Effector memory CD4-positive, alpha-beta T cell (primary cell): ENCODE measurements around the gene MBD4.
A peak's percentile ranks its signal among the peaks of the same experiment; 100 is the strongest.

Experiments
- DNase-seq, 3 donors: peaks; one replicate each; pipeline ENCODE4 v3.0.0-alpha.2; 2020
- H3K27ac ChIP-seq: 2 replicates; pipeline ENCODE4 v1.7.0; 2013; ENCODE audit warnings: mild to moderate bottlenecking, low read length, moderate library complexity; ENCODE audit not compliant: insufficient read depth, poor library complexity, severe bottlenecking
- H3K27me3 ChIP-seq: replicated peaks from 2 replicates; pipeline ENCODE4 v1.7.0; 2013; ENCODE audit warnings: mild to moderate bottlenecking, low read length; ENCODE audit not compliant: insufficient read depth, control insufficient read depth, poor library complexity, severe bottlenecking
- H3K36me3 ChIP-seq: 2 replicates; pipeline ENCODE4 v1.7.0; 2013; ENCODE audit warnings: mild to moderate bottlenecking, low read length, moderate library complexity; ENCODE audit not compliant: control insufficient read depth, insufficient read depth
- H3K4me1 ChIP-seq: 2 replicates; pipeline ENCODE4 v1.7.0; 2013; ENCODE audit warnings: low read length, mild to moderate bottlenecking; ENCODE audit not compliant: control insufficient read depth, insufficient read depth, poor library complexity, severe bottlenecking
- H3K4me3 ChIP-seq: 2 replicates; pipeline ENCODE4 v1.7.0; 2013; ENCODE audit warnings: low read length, low read depth, mild to moderate bottlenecking; ENCODE audit not compliant: insufficient read depth, poor library complexity, severe bottlenecking
- H3K9me3 ChIP-seq: 2 replicates; pipeline ENCODE4 v1.7.0; 2013; ENCODE audit warnings: mild to moderate bottlenecking, low read length, moderate library complexity; ENCODE audit not compliant: control insufficient read depth

The MBD4 gene

GRCh38 chr3:129434140-129434539 is 5.6 kb downstream of the MBD4 start:
- peaks cover 53% of the 10 kb centered on the region for H3K36me3 ChIP-seq
- no peak overlapping the region for H3K4me3 ChIP-seq
- H3K27me3 ChIP-seq, result no peaks in the 10 kb centered on the region
- no peak for DNase-seq
- no peak overlapping the region for H3K27ac ChIP-seq
- H3K4me1 ChIP-seq, result no peaks in the 10 kb centered on the region
- H3K9me3 ChIP-seq, result no peaks in the 10 kb centered on the region

- Histone ChIP-seq H3K27ac (no peak overlapping the region), H3K9me3 (no peaks in the 10 kb centered on the region), H3K36me3 (peaks cover 53% of the 10 kb centered on the region), H3K4me1 (no peaks in the 10 kb centered on the region), H3K4me3 (no peak overlapping the region), H3K27me3 (no peaks in the 10 kb centered on the region)
- DNase-seq, result no peak
Measured at GRCh38 chr3:129433565-129433964, 6.2 kb downstream of the MBD4 start.

GRCh38 chr3:129432671-129433070 is 7.1 kb downstream of the MBD4 start:
- DNase-seq, result no peak
- no peak overlapping the region for H3K4me3 ChIP-seq
- H3K27ac ChIP-seq, result no peak overlapping the region
- H3K27me3 ChIP-seq, result no peaks in the 10 kb centered on the region
- H3K36me3 ChIP-seq, result peaks cover 48% of the 10 kb centered on the region
- H3K4me1 ChIP-seq, result peaks cover 7% of the 10 kb centered on the region
- H3K9me3 ChIP-seq, result no peaks in the 10 kb centered on the region

GRCh38 chr3:129432036-129432435 is 7.7 kb downstream of the MBD4 start:
- no peak overlapping the region for H3K27ac ChIP-seq
- no peak for DNase-seq
- peaks cover 7% of the 10 kb centered on the region for H3K4me1 ChIP-seq
- H3K27me3 ChIP-seq, result no peaks in the 10 kb centered on the region
- no peaks in the 10 kb centered on the region for H3K9me3 ChIP-seq
- H3K4me3 ChIP-seq, result no peak overlapping the region
- peaks cover 44% of the 10 kb centered on the region for H3K36me3 ChIP-seq

- DNase-seq, result no peak
- H3K36me3 ChIP-seq, result peaks cover 34% of the 10 kb centered on the region
- H3K9me3 ChIP-seq, result no peaks in the 10 kb centered on the region
- H3K27me3 ChIP-seq, result no peaks in the 10 kb centered on the region
- H3K4me1 ChIP-seq, result peaks cover 7% of the 10 kb centered on the region
- H3K4me3 ChIP-seq, result no peak overlapping the region
- no peak overlapping the region for H3K27ac ChIP-seq
Measured at GRCh38 chr3:129429602-129430001, 10.1 kb downstream of the MBD4 start.

- Histone ChIP-seq H3K27me3 (no peaks in the 10 kb centered on the region), H3K36me3 (peaks cover 32% of the 10 kb centered on the region), H3K27ac (peak overlapping the region; percentile 56), H3K9me3 (no peaks in the 10 kb centered on the region), H3K4me3 (no peak overlapping the region), H3K4me1 (peaks cover 7% of the 10 kb centered on the region)
- no peak for DNase-seq
Measured at GRCh38 chr3:129429080-129429451, 10.7 kb downstream of the MBD4 start.

GRCh38 chr3:129428376-129429079 is 11.2 kb downstream of the MBD4 start, which contains the start of gene EFCAB12:
EFCAB12 (minus strand) TSS chr3:129428636; CDS start chr3:129428488, 148 bp downstream.
- no peaks in the 10 kb centered on the region for H3K27me3 ChIP-seq
- peak within 1 kb of the TSS; percentile 55 for H3K4me3 ChIP-seq
- H3K27ac ChIP-seq, result peak within 1 kb of the TSS; percentile 56
- H3K36me3 ChIP-seq, result peaks cover 26% of the 10 kb centered on the region
- H3K9me3 ChIP-seq, result no peaks in the 10 kb centered on the region
- peaks cover 7% of the 10 kb centered on the region for H3K4me1 ChIP-seq
- DNase-seq, result peak; percentile 75 to 91 (median 85)

GRCh38 chr3:129428007-129428375 is 11.8 kb downstream of the MBD4 start:
- Histone ChIP-seq H3K4me3 (peak overlapping the region; percentile 55), H3K4me1 (peaks cover 7% of the 10 kb centered on the region), H3K36me3 (peaks cover 21% of the 10 kb centered on the region), H3K27me3 (no peaks in the 10 kb centered on the region), H3K27ac (peak overlapping the region; percentile 56), H3K9me3 (no peaks in the 10 kb centered on the region)
- no peak for DNase-seq

GRCh38 chr3:129425619-129426018 is 14.1 kb downstream of the MBD4 start:
- Histone ChIP-seq H3K36me3 (no peaks in the 10 kb centered on the region), H3K27ac (no peak overlapping the region), H3K27me3 (no peaks in the 10 kb centered on the region), H3K4me3 (no peak overlapping the region), H3K4me1 (peaks cover 7% of the 10 kb centered on the region), H3K9me3 (no peaks in the 10 kb centered on the region)
- no peak for DNase-seq

GRCh38 chr3:129425213-129425612 is 14.5 kb downstream of the MBD4 start:
- H3K4me1 ChIP-seq, result peaks cover 7% of the 10 kb centered on the region
- no peaks in the 10 kb centered on the region for H3K9me3 ChIP-seq
- no peak for DNase-seq
- H3K27ac ChIP-seq, result no peak overlapping the region
- no peak overlapping the region for H3K4me3 ChIP-seq
- H3K27me3 ChIP-seq, result no peaks in the 10 kb centered on the region
- H3K36me3 ChIP-seq, result no peaks in the 10 kb centered on the region
